GM18502 (cell line): Measurements from ENCODE around the gene MKLN1.
"Not testable (repeated sequence)": the region's sequence is repeated elsewhere in the genome, so short reads cannot be mapped to it uniquely, and the experiment has no call there.

ENCODE experiments used
- ATAC-seq: cut with Tn5 transposase; IDR thresholded peaks from one replicate; pipeline ENCODE4 v1.9.1; 2021; ENCODE audit warnings: mild to moderate bottlenecking; ENCODE audit not compliant: unreplicated experiment, poor library complexity

Gene MKLN1

DNA sequence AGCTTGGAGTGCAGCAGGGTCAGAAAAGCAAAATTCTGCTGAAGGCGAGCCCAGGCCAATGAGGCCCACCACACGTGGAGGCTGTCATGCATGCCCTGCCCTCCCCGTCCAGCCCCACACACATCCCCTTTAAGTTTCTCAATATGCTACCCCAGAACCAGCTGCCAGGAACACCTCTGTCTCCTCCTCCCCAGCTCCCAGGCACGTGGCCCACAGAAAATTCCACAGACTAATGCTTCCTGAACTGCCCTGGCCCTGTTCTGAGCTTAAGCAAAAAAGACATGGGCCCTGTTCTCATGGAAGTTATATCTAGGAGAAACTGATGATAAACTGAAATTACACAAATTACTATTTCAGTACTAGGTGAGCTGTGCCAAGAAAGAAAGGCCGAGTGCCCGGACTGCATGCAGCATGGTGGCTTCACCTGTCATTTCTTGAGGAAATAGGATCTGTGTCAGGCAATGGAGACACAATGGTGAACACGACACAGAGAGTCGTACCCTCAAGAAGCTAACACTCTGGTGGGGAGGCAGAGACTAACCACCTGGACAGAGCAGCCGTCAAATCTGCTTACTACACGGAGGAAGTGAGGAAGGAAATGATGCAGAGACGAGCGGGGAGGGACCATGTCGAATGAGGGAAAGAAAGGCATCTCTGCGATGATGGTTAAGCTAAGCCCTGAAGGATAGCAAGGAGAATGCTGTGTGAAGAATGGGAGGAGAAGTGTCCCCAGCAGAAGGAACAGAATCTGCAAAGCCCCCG lies 184.3 kb downstream of the MKLN1 start:
- no peak for ATAC-seq

DNA sequence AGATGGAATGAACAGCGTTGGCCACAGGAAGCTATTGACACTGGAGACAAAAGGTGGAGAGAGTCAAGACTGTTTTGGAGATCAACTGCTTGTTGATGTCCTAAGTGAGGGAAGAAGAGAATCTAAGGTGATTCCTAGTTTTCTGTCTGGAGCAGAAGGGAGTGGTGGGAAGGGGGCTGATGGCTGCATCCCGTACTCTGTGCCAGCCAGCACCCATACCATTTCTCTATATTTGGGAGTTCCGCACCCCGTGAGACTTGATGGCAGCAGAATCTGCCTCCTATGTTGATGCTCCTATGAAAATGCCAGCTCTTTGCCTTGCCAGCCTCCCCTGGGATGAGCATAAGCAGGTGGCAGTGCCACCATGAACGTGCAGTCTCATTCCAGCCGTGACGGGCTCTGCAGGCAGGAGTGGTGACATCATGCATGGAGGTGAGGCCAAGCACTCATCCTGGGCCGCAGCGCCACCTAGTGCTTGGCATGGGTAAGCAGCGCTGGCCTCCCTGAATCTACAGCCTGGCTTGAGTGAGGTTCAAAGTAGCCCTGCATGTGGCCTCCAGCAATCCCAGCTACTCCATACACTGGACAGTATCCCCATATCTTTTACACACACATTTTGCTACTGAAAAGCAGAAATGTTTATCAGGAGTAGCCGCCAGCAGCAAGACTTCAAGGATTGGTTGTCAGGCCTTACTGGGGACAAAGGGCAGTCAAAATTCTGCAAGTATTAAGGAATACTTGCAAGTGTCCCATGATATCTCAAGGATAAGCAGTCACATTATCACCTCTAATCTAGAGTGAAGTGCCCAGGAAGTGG lies 185.8 kb downstream of the MKLN1 start:
- peak; percentile 98 for ATAC-seq

DNA sequence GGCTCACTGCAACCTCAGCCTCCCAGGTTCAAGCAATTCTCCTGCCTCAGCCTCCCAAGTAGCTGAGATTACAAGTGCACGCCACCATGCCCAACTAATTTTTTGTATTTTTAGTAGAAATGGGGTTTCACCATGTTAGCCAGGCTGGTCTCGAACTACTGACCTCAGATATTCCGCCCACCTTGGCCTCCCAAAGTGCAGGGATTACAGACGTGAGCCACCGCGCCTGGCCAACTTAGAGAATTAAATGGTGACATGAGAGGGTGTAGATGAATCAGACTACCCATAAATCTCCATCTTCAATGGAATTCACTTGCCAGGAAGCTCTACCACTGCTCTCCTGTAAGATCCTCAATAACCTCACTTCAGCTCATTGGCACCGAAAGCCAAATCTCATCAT lies 187.8 kb downstream of the MKLN1 start:
- not testable (repeated sequence) for ATAC-seq

DNA sequence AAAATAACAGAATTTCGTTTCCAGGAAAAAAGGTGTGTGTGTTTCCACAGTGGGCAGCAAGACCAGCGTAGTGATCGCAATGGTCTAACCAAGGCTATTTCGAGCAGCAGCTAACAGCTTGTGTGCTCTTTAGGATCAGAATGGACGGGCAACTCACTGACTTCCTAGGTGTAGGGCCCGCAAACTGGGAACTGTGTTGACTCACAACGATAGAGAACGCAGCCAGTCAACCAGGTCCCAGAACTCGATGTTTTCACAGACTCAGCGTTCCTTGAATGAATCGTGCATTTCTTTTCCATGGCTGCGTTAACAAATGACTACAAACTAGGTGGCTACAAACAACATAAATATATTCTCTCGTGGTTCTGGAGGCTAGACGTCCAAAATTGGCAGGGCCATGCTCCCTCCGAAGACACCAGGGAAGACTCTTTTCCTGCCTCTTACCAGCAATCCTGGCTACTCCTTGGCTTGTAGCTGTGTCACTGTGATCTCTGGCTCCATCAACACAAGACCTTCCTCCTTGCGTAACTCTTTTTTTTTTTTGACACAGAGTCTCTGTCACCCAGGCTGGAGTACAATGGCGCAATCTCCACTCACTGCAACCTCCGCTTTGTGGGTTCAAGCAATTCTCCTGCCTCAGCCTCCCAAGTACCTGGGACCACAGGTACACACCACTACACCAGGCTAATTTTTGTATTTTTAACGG lies 189.7 kb downstream of the MKLN1 start:
- no peak for ATAC-seq

DNA sequence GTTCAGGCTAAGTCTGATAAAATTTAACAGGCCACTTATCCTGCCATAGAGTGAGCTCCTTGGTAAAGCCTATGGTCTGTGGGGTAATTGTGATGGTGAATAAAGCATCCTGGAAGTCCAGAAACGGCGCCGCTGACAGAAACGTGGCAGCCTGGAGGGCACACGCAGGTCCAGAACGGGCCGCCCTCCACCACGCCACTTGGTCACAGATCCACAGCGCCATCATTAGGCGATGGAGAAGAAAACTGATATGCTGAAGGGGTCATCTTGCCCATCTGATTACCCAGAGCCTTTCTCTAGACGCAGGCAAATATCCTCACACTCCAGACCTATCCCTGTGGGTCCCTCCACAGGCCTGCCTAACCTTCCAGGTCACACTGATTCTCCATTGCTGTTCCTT lies 190.9 kb downstream of the MKLN1 start:
- ATAC-seq = no peak

DNA sequence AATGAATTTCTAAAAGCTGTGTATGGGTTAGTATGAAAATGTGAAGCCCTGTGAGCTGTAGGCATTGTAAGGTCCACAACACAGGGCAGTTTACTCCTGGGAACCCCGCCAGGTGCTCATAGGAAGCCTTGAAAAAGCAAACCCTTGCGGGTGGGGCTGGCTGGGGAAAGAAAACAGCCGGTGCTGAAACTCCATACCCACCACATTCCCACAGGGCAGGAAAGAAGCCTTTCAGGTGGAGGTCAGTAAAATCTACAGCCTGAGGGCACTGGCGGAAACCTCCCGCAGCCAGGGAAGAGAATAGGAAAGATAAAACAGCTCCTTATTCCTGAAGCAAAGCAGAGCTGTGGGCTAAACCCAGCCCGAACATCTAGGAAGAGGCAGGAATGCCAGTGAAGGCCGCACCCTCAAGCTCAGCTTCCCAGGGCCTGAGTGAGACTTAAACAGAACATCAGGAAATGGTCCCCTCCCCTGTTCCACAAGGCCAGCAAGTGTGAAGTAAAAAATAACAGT lies 194.0 kb downstream of the MKLN1 start:
- ATAC-seq = no peak

DNA sequence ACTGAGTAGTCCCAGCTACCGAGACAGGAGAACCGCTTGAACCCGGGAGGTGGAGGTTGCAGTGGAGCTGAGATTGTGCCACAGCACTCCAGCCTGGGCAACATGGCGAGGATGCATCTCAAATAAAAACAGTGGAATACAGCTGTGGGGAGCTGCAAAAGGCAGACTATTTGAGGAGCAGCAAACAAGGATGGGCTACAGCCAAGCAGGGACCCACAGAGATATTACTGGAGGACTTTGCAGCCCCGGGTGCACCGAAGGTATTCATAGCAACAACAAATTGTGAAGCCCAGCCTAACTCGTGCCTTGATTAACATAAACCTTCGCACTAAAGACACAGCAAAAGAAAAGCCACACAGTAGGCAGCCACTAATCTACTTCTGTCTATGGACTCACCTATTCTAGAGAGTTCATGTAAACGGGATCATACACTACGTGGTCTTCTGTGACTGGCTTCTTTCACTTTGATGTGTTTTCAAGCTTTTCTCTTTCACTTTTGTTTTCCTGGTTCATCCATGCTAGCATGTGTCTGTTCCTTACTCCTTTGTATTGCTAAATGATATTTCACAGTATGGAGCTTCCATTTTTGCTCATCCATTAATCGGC lies 194.8 kb downstream of the MKLN1 start:
- ATAC-seq = peak; percentile 60

DNA sequence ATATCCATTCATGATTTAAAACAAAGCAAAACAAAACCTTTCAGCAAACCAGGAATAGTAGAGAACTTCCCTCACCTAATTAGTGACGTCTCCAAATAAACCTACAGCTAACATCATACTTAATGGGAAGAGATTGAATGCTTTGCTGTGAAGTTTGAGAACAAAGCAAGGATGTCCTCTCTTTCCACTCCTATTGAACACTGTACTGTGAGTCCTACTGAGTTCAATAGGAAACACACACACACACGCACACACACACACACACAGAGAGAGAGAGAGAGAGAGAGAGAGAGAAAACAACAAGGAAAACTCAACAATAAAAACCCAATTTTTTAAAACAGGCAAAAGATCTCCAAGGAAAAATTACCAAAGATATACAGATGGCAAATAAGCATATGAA lies 196.4 kb downstream of the MKLN1 start:
- ATAC-seq = no peak

DNA sequence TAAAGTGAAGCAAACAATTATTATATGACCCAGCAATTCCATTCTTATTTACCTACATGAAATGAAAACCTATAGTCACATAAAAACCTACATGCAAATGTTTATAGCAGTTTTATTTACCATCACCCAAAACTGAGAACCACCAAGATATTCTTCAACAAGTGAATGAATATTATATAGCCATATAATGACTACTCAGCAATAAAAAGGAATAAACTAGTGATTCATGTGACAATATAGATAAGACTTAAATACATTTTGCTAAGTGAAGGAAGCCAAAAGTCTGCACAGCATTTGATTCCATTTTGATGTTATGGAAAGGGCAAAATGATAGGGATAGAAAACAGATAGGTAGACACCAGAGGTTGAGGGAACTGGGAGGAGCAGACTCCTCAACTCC lies 197.0 kb downstream of the MKLN1 start:
- ATAC-seq = no peak

DNA sequence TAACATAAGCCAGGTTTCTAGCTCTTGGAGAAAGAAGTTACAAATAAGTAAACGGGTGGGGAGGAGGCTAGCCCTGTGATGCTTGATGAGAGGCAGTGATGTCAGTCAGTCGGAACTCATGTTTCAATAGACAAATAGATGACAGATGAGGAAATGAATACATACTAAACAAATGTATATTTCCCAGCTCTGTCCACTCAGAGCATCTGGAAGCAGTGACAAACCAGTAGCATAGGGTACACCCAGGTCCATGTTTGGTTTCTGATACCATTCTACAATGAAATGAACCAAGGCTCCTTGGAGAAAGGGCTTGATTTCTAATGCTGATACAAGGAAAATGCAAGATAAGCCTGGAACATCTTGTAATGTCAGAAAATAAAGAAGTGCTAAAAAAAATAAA lies 198.1 kb downstream of the MKLN1 start:
- ATAC-seq = no peak

DNA sequence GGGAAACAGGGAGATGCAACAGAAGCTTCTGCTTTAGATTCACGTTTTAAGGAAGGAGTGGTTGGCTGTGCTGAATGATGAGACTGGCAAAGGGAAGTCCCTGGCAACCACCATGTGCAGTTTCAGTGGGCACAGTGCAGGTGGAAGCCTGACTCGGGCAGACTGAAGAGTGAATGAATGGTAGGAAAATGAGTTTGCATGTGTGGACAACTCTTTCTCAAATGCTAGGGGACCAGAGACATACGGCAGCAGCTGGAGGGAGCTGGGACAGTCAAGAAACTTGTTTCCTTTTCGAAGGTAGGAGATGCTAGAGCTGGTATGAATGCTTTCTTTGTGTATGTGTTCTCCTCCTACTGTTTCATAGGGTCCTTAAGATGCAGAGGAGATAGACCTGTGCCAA lies 199.8 kb downstream of the MKLN1 start:
- ATAC-seq = no peak

DNA sequence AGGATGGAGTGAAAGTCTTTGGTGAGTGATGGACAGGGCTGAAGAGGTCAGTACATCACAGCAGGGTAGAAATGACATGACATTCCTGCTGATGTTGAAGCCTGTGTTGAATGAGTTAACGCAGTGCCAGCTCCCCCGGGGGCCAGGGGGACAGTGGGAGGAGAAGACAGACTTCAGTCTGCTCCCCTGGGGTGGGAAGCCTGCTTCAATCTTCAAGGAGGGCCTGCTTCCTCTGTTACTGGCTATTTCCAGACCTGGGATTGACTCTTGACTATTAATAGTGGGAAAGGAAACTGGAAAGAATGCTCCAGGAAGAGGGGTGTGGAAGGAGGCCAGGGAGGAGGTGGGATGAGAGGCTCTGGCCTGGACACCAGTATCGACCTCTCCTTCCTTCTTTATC lies 201.5 kb downstream of the MKLN1 start:
- ATAC-seq = no peak

DNA sequence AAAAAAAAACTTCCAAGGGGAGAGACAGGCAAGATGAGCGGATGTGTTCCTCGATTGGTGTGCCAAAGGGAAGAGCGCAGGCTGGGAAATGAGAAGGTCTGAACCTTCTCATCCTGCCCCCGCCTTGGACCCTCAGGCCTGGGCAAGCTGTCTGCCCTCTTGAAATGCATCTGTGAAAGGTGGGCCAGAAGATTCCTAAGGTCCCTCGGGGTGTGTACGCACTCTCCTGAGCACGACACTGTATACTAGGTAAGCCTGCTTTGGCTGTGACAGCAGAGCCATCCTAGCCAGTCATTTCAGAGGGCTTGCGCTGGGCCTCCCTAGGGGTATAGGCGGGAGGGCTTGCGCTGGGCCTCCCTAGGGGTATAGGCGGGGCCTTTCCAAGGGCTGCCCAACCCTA lies 201.9 kb downstream of the MKLN1 start:
- no peak for ATAC-seq

DNA sequence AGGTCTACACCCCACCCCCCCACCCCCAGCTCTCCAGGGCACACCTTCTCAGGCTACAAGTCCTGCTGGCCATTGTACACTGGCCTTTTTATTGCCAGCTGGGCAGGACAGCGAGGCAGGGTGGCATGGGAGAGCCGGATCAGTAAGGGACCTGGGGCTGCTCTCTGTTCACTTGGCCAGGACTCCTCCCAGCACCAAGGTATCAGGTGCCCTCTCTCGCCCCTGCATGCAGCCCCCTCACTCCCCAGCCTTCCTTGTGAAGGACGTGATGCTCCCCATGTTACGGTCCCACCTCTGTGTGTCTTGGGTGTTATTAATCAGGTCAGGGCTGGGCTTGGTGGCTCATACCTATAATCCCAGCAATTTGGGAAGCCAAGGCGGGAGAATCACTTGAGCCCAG lies 202.5 kb downstream of the MKLN1 start:
- ATAC-seq = no peak

DNA sequence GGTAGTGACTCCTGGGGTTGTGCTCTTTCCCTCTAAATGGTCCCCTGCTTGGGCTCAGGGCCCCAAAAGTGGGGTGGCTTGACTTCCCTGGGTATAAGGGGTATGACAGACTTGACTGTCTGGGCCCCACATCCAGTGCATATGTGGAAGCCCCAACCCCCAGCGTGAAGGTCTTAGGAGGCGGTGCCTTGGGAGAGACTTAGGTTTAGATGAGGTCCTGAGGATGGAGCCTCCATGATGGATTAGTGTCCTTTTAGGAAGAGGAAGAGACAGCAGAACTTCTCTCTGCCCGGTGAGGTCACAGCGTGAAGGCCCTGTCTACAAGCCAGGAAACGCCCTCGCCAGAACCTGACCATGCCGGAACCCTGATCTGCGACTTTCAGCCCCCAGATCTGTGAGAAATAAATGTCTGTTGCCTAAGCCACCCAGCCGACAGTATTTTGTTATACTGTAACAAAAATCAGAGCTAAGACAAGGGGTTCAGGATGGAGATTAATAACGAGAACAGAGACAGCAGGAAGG lies 205.0 kb downstream of the MKLN1 start:
- ATAC-seq = no peak

DNA sequence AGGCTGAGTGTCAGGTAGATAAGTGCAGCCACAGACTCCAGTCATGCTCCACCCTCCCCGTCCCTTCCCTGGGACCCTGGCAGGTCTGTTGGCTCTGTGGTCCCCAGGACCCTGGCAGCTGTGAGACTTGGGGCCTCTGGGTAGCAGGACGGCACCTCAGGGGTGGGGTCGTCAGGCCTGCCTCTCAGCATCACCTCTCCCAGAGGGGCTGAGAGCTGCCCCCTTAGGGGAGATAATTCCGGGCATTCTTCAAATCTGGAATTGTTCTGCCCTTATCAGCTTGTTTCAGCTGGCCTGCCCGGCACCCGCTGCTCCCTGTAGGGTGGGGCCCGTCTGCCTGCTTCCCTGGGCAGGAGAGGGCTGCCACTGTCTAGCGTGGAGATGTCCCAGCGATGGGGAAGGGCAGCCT lies 205.5 kb downstream of the MKLN1 start:
- no peak for ATAC-seq

DNA sequence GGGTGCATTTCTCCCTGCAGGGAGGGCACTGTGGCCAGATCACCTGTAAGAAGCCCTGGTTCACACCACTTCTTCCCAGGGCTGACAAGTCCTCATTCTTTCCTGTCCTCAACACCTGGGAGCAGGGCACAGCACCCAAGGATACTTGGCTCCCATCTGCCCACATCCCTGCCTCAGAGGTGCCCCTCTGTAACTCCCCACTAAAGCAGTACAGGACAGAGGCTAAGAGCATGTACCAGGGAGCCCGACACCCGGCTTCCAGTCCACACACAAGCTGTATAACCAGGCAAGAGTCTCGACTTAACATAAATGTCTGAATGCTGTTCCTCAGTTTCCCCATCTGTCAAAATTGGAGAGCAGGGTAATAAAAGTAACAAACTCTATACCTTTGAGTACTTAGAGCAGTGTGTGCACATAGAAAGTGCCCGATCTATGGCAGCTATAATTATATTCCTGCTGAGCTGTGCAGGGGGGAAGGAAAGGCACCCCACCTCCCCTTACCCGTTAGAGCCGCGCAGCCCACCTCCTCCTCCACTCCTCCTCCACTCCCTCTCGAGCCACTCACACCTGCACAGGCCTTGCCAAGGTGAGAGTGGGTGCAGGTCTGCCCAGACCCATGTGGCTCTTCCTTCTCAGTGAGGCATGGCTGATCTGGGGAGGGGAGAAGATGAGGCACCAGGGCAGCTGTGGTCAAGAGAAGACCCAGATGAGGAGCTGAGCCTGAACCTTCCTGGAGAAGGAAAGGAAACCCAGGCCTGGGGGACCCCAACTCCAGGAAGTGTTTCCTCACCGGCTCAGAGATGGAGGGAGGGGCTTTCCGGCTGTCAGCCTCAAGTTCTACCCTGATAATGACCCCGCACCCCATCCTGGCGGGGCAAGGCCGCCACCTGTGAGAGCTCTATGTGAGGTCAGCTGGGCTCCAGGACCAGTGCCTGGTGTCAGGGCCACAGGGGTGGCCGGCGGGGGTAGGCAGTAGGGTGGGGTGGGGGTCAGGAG lies 206.2 kb downstream of the MKLN1 start:
- ATAC-seq = no peak

DNA sequence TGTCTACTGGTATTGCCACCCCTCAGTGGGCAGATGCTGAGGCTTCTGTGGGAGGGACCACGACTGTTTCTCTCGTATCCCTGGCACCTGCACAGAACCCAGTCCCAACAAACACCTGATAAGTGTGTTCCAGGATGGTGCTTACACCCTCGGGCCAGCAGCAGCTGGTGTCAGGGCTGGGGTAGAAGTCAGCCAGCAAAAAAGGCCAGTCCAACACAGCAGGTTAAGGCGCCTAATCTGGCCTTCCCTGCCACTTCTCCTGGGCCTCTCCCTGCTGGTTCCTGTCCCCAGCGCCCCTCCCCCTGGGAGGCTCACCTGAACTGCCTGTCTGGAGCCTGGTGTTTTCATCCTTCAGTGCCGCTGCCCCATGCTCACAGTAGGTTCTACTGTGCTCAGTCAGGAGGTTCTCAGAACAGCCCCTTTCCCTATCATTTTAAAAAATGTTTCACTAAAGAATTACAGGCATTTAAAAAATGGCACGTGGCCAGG lies 208.7 kb downstream of the MKLN1 start:
- ATAC-seq = no peak

DNA sequence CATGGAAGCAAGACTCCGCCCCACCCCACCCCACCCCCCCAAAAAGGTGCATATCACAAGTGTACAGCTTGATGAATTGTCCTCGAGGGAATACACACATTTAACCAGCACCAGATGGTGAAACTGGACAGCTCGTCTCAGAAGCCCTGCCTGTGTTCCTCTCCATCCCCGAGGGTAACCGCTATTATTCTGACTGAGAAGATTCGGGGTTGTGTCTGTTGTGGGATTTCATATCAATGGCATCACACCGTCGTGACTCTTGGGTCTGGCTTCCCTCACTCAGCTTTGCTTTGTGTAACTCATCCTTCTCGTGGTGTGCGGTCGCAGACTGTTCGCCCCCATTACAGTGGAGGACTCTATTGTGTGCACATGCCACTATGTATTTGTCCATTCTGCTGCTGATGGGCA lies 209.9 kb downstream of the MKLN1 start:
- ATAC-seq = no peak
